ENCODE data around the gene LZTS3. TPM values are rescaled to one million over a fixed set of nuclear protein-coding genes. Genes with fewer than 3 reads are reported as not detected.

The LZTS3 gene
- total and polyA plus RNA-seq, 10 of the 15 experiments (the other 5 are each of a cell fraction or from before 2014, with no cell fraction given), result 0.03 to 0.90 (median 0.22) TPM

DNA sequence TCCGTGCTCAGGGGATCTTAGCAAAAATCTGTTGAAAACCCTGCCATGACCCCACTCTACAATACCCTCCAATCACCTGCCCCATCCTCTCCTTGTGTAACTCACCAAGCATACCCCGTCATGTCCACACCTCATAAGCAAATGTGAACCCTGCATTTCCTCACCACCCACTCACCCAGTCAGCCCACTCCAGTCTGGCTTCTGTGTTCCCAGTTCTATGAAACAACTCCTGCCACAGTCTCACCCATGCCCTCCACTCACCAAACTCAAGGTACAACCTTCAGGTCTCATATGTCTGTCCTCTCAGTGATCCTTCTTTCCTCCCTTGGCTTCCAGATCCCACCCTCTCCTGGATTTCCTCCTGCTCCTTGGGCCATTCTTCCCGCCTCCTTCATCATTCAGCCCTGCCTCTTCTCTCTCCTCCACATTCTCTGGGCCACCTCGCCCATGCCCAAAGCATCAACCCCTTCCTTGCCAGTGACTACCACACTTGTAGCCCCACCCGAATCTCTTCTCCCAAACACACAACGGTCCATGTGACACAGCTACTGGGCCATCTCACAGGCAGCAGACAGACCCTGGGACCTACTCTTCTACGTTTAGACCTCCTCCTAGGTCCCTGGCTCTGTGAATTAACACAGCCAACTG lies 22.4 kb upstream of the LZTS3 start:
- ATAC-seq (no peak), FAIRE-seq (no peak)
- in situ Hi-C loops (cut with MboI), result no loop called here

DNA sequence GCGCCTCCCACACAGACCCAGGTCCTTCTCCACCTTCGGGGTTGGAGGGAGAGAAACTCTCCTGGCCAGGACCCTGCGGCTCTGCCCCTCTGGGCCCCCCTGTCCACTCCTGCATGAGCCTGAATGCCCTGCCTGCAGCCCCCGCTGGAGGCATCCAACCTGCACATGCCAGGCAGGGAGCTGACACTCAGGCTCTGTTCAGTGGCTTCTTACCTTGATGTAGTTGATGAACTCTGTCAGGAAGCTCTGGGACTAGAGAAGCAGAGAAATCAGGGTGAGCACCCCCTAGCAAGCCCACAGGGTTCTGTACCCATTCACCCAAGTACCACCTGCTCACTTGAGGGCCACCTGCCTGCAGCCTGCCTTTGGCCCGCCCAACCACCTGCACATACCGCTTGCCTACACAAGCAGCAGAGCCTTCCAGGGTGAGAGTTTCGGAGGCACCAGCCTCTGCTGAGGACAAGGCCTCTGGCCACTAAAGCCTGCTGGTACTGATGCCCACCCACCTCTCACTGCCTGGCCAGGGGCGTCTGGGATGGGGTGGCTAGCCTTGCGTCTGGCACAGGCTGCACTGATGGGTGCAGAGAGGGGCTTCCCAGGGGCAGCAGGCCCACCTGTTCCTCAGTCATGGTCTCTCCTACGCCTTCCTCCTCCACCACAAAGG lies 21.4 kb upstream of the LZTS3 start:
- Histone ChIP-seq H3K9ac (ENCODE audit: control insufficient read depth, insufficient read depth, low read length) (no peak overlapping the region), H2AFZ (ENCODE audit: control insufficient read depth, low read depth, low read length) (no peak overlapping the region), H3K9me3 (replicated peaks; ENCODE audit: control insufficient read depth, insufficient read depth, low read length) (no peaks in the 10 kb centered on the region), H3K27ac (ENCODE audit: control insufficient read depth, insufficient read depth) (no peak overlapping the region), H3K27me3 (replicated peaks in 1 of 2; ENCODE audit: control insufficient read depth in 2 of 2, insufficient read depth in 2 of 2, low read length in 1 of 2) (no peaks in the 10 kb centered on the region), H3K79me2 (ENCODE audit: control insufficient read depth, insufficient read depth, low read length) (no peaks in the 10 kb centered on the region), H3K4me3 (no peak overlapping the region), H4K20me1 (ENCODE audit: control insufficient read depth, insufficient read depth) (no peaks in the 10 kb centered on the region), H3K36me3 (ENCODE audit: control insufficient read depth in 2 of 2, insufficient read depth in 2 of 2, low read length in 1 of 2) (peaks cover 16 to 36% of the 10 kb centered on the region in 2 experiments; a peak in 3 of 4 replicates), H3K4me1 (ENCODE audit: control insufficient read depth, insufficient read depth, low read length) (no peaks in the 10 kb centered on the region), H3K4me2 (ENCODE audit: control insufficient read depth, insufficient read depth) (no peak overlapping the region)
- in situ Hi-C loops (cut with MboI), result no loop called here
- ChIA-PET SMC1A (ENCODE audit: uncharacterized antibody, unreplicated experiment) (no interaction called here), POLR2A (no interaction called here), CTCF (no interaction called here), RAD21 (ENCODE audit: unreplicated experiment) (no interaction called here)
- 89% methylated on average over 8 of the region's 10 CpGs for WGBS (ENCODE audit: insufficient coverage, insufficient replicate concordance, low lambda C conversion rate, missing lambda C conversion rate)
- TF ChIP-seq, protein P1, sequence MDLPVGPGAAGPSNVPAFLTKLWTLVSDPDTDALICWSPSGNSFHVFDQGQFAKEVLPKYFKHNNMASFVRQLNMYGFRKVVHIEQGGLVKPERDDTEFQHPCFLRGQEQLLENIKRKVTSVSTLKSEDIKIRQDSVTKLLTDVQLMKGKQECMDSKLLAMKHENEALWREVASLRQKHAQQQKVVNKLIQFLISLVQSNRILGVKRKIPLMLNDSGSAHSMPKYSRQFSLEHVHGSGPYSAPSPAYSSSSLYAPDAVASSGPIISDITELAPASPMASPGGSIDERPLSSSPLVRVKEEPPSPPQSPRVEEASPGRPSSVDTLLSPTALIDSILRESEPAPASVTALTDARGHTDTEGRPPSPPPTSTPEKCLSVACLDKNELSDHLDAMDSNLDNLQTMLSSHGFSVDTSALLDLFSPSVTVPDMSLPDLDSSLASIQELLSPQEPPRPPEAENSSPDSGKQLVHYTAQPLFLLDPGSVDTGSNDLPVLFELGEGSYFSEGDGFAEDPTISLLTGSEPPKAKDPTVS (IDR thresholded peaks at IDR 0.05; ENCODE audit: low read depth, low read length), result no peak
- TF ChIP-seq NR2C1 (IDR thresholded peaks at IDR 0.05), result no peak
- TF ChIP-seq ASH2L (IDR thresholded peaks at IDR 0.05; ENCODE audit: borderline replicate concordance, low read depth), result no peak
- TF ChIP-seq PML (IDR thresholded peaks at IDR 0.05; ENCODE audit: low read length), result no peak
- TF ChIP-seq MEF2A (IDR thresholded peaks at IDR 0.05; ENCODE audit: insufficient read depth, low read depth, low read length), result no peak
- TF ChIP-seq SREBF1 (IDR thresholded peaks at IDR 0.05; ENCODE audit: low read length), result no peak
- no peak for TF ChIP-seq ZSCAN29 (IDR thresholded peaks at IDR 0.05)
- TF ChIP-seq, protein P2, sequence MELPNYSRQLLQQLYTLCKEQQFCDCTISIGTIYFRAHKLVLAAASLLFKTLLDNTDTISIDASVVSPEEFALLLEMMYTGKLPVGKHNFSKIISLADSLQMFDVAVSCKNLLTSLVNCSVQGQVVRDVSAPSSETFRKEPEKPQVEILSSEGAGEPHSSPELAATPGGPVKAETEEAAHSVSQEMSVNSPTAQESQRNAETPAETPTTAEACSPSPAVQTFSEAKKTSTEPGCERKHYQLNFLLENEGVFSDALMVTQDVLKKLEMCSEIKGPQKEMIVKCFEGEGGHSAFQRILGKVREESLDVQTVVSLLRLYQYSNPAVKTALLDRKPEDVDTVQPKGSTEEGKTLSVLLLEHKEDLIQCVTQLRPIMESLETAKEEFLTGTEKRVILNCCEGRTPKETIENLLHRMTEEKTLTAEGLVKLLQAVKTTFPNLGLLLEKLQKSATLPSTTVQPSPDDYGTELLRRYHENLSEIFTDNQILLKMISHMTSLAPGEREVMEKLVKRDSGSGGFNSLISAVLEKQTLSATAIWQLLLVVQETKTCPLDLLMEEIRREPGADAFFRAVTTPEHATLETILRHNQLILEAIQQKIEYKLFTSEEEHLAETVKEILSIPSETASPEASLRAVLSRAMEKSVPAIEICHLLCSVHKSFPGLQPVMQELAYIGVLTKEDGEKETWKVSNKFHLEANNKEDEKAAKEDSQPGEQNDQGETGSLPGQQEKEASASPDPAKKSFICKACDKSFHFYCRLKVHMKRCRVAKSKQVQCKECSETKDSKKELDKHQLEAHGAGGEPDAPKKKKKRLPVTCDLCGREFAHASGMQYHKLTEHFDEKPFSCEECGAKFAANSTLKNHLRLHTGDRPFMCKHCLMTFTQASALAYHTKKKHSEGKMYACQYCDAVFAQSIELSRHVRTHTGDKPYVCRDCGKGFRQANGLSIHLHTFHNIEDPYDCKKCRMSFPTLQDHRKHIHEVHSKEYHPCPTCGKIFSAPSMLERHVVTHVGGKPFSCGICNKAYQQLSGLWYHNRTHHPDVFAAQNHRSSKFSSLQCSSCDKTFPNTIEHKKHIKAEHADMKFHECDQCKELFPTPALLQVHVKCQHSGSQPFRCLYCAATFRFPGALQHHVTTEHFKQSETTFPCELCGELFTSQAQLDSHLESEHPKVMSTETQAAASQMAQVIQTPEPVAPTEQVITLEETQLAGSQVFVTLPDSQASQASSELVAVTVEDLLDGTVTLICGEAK (IDR thresholded peaks at IDR 0.05; ENCODE audit: borderline replicate concordance), result no peak
- TF ChIP-seq MTA3 (IDR thresholded peaks at IDR 0.05; ENCODE audit: borderline replicate concordance, low read length), result no peak
- no peak for TF ChIP-seq KAT2A (conservative IDR thresholded peaks at IDR 0.05; ENCODE audit: control insufficient read depth, low read depth, low read length)
- TF ChIP-seq YBX1 (IDR thresholded peaks at IDR 0.05), result no peak
- ATAC-seq, result no peak
- intact Hi-C loops (cut with micrococcal nuclease; ENCODE audit: unreplicated experiment), result no loop called here
- no TSS peak for BruUV-seq (replicated peaks)
- no peak for DNase-seq (ENCODE audit: low read depth, low spot score)
- FAIRE-seq, result no peak

More for the DNA sequence above, 22.4 kb upstream of the LZTS3 start:
- WGBS (ENCODE audit: insufficient coverage, insufficient replicate concordance, low lambda C conversion rate, missing lambda C conversion rate), result 91% methylated on average over 7 of the region's 7 CpGs
- no peaks in the 10 kb centered on the region for H3K4me1 ChIP-seq (ENCODE audit: control insufficient read depth, insufficient read depth, low read length)
- H3K9ac ChIP-seq (ENCODE audit: control insufficient read depth, insufficient read depth, low read length), result no peak overlapping the region
- H3K4me2 ChIP-seq (ENCODE audit: control insufficient read depth, insufficient read depth), result no peak overlapping the region
- H4K20me1 ChIP-seq (ENCODE audit: control insufficient read depth, insufficient read depth), result no peaks in the 10 kb centered on the region
- H3K4me3 ChIP-seq, result no peak overlapping the region
- SMC1A ChIA-PET (ENCODE audit: uncharacterized antibody, unreplicated experiment), result no interaction called here
- intact Hi-C loops (cut with micrococcal nuclease; ENCODE audit: unreplicated experiment), result no loop called here
- peaks cover 11 to 37% of the 10 kb centered on the region in 2 experiments; a peak in 3 of 4 replicates for H3K36me3 ChIP-seq (ENCODE audit: control insufficient read depth in 2 of 2, insufficient read depth in 2 of 2, low read length in 1 of 2)
- no peak for DNase-seq (ENCODE audit: low read depth, low spot score)
- RAD21 ChIA-PET (ENCODE audit: unreplicated experiment), result no interaction called here
- H3K9me3 ChIP-seq (replicated peaks; ENCODE audit: control insufficient read depth, insufficient read depth, low read length), result no peaks in the 10 kb centered on the region
- no peak for TF ChIP-seq BHLHE40 (IDR thresholded peaks at IDR 0.05; ENCODE audit: borderline replicate concordance in 1 of 2, low read depth in 2 of 2, low read length in 1 of 2)
- TF ChIP-seq HDAC2 (IDR thresholded peaks at IDR 0.05), result no peak
- H3K79me2 ChIP-seq (ENCODE audit: control insufficient read depth, insufficient read depth, low read length), result no peaks in the 10 kb centered on the region
- POLR2A ChIA-PET, result no interaction called here
- CTCF ChIA-PET, result no interaction called here
- BruUV-seq (replicated peaks), result no TSS peak
- H3K27me3 ChIP-seq (replicated peaks in 1 of 2; ENCODE audit: control insufficient read depth in 2 of 2, insufficient read depth in 2 of 2, low read length in 1 of 2), result no peaks in the 10 kb centered on the region
- H3K27ac ChIP-seq (ENCODE audit: control insufficient read depth, insufficient read depth), result no peak overlapping the region
- H2AFZ ChIP-seq (ENCODE audit: control insufficient read depth, low read depth, low read length), result no peak overlapping the region
